Lower leg skin (tissue), 3 donors: ENCODE results near the gene ERICH6B.

Experiments used
- POLR2A ChIP-seq, 2 donors: fragments of 450-650 bp; IDR thresholded peaks; one replicate each; pipeline ENCODE4 v1.6.1; 2016 to 2017; ENCODE audit warnings: antibody characterized with exemption in 2 of 2, mild to moderate bottlenecking in 1 of 2, moderate library complexity in 1 of 2
- TF ChIP-seq, protein P1 (sequence below), 3 donors: fragments of 450-650 bp; IDR thresholded peaks; one replicate each; pipeline ENCODE4 v1.5.1; 2016; ENCODE audit warnings: antibody characterized with exemption in 3 of 3, mild to moderate bottlenecking in 3 of 3, moderate library complexity in 2 of 3

- TF ChIP-seq, protein P1, sequence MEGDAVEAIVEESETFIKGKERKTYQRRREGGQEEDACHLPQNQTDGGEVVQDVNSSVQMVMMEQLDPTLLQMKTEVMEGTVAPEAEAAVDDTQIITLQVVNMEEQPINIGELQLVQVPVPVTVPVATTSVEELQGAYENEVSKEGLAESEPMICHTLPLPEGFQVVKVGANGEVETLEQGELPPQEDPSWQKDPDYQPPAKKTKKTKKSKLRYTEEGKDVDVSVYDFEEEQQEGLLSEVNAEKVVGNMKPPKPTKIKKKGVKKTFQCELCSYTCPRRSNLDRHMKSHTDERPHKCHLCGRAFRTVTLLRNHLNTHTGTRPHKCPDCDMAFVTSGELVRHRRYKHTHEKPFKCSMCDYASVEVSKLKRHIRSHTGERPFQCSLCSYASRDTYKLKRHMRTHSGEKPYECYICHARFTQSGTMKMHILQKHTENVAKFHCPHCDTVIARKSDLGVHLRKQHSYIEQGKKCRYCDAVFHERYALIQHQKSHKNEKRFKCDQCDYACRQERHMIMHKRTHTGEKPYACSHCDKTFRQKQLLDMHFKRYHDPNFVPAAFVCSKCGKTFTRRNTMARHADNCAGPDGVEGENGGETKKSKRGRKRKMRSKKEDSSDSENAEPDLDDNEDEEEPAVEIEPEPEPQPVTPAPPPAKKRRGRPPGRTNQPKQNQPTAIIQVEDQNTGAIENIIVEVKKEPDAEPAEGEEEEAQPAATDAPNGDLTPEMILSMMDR (IDR thresholded peaks at IDR 0.05) = no peak
- TF ChIP-seq POLR2A (IDR thresholded peaks at IDR 0.05) = no peak
Observed at GRCh38 chr13:45516757-45517156, 98.8 kb downstream of the ERICH6B start.
